Measurements from ENCODE around the gene MRI1.

MRI1 gene

GRCh38 chr19:13757805-13758772, 6.2 kb upstream of the MRI1 start:
- peak overlapping the region in 1 of 2 experiments; percentile 12 for H3K4me3 ChIP-seq (ENCODE audit: insufficient read depth in 1 of 2, low read depth in 1 of 2, low read length in 2 of 2)
- H2AK5ac ChIP-seq (ENCODE audit: low read length, severe bottlenecking) = no peak overlapping the region
- H3K9me3 ChIP-seq (ENCODE audit: control insufficient read depth, low read length) = no peaks in the 10 kb centered on the region
- no peak overlapping the region for H3K18ac ChIP-seq (ENCODE audit: low read depth in 1 of 2, low read length in 2 of 2)
- H3K36me3 ChIP-seq (ENCODE audit: control insufficient read depth in 1 of 2, insufficient read depth in 2 of 2, low read depth in 1 of 2, low read length in 2 of 2) = peaks cover 89 to 91% of the 10 kb centered on the region in 2 experiments
- no peak overlapping the region for H2AFZ ChIP-seq (ENCODE audit: low read depth, low read length)
- H2BK120ac ChIP-seq (ENCODE audit: low read depth, low read length) = no peak overlapping the region
- no peak overlapping the region for H3K9ac ChIP-seq (ENCODE audit: low read length)
- H2BK15ac ChIP-seq (ENCODE audit: low read depth, poor library complexity, severe bottlenecking) = no peak overlapping the region
- no peak overlapping the region for H3K14ac ChIP-seq (ENCODE audit: low read length in 2 of 2)
- H3K4me1 ChIP-seq (ENCODE audit: control insufficient read depth, insufficient read depth, low read depth, low read length) = no peaks in the 10 kb centered on the region
- H3K27ac ChIP-seq (ENCODE audit: low read length, poor library complexity, severe bottlenecking) = no peak overlapping the region
- no peaks in the 10 kb centered on the region for H3K27me3 ChIP-seq (ENCODE audit: control insufficient read depth in 1 of 2, insufficient read depth in 1 of 2, low read length in 2 of 2)
- H4K8ac ChIP-seq (ENCODE audit: low read length) = no peak overlapping the region
- 91% methylated on average over 15 of the region's 15 CpGs for WGBS
- peaks cover 20% of the 10 kb centered on the region for H3K79me1 ChIP-seq (replicated peaks; ENCODE audit: low read length, poor library complexity, severe bottlenecking)
- H2BK5ac ChIP-seq (ENCODE audit: low read depth, low read length, poor library complexity, severe bottlenecking) = no peak overlapping the region
- no peak overlapping the region for H3K4me2 ChIP-seq (ENCODE audit: low read length, poor library complexity, severe bottlenecking)
- no peak overlapping the region for H2BK12ac ChIP-seq (ENCODE audit: low read length in 2 of 2)
- DNase-seq = no peak
- no peak overlapping the region for H3K4ac ChIP-seq (ENCODE audit: low read depth in 1 of 2, low read length in 2 of 2)
- H3K23ac ChIP-seq (ENCODE audit: low read length in 2 of 2) = no peak overlapping the region
- H4K91ac ChIP-seq (ENCODE audit: low read length) = no peak overlapping the region

GRCh38 chr19:13758795-13759194, 5.5 kb upstream of the MRI1 start:
- Histone ChIP-seq H4K91ac (ENCODE audit: low read length) (peak overlapping the region; percentile 35), H3K79me1 (replicated peaks; ENCODE audit: low read length, poor library complexity, severe bottlenecking) (peaks cover 22% of the 10 kb centered on the region), H3K9ac (ENCODE audit: low read length) (no peak overlapping the region), H3K4me2 (ENCODE audit: low read length, poor library complexity, severe bottlenecking) (no peak overlapping the region), H2AFZ (ENCODE audit: low read depth, low read length) (no peak overlapping the region), H3K9me3 (ENCODE audit: control insufficient read depth, low read length) (no peaks in the 10 kb centered on the region), H3K36me3 (ENCODE audit: control insufficient read depth in 1 of 2, insufficient read depth in 2 of 2, low read depth in 1 of 2, low read length in 2 of 2) (peaks cover 88 to 93% of the 10 kb centered on the region in 2 experiments), H3K4ac (ENCODE audit: low read depth in 1 of 2, low read length in 2 of 2) (no peak overlapping the region), H2BK120ac (ENCODE audit: low read depth, low read length) (no peak overlapping the region), H3K27ac (ENCODE audit: low read length, poor library complexity, severe bottlenecking) (no peak overlapping the region), H2BK5ac (ENCODE audit: low read depth, low read length, poor library complexity, severe bottlenecking) (no peak overlapping the region), H3K14ac (ENCODE audit: low read length in 2 of 2) (no peak overlapping the region), H3K27me3 (ENCODE audit: control insufficient read depth in 1 of 2, insufficient read depth in 1 of 2, low read length in 2 of 2) (no peaks in the 10 kb centered on the region), H3K4me3 (ENCODE audit: insufficient read depth in 1 of 2, low read depth in 1 of 2, low read length in 2 of 2) (peak overlapping the region in 1 of 2 experiments; percentile 12), H3K23ac (ENCODE audit: low read length in 2 of 2) (no peak overlapping the region), H3K18ac (ENCODE audit: low read depth in 1 of 2, low read length in 2 of 2) (no peak overlapping the region), H2BK12ac (ENCODE audit: low read length in 2 of 2) (no peak overlapping the region), H2AK5ac (ENCODE audit: low read length, severe bottlenecking) (no peak overlapping the region), H2BK15ac (ENCODE audit: low read depth, poor library complexity, severe bottlenecking) (no peak overlapping the region), H4K8ac (ENCODE audit: low read length) (no peak overlapping the region), H3K4me1 (ENCODE audit: control insufficient read depth, insufficient read depth, low read depth, low read length) (no peaks in the 10 kb centered on the region)
- 97% methylated on average over 24 of the region's 24 CpGs for WGBS
- no peak for DNase-seq

- Histone ChIP-seq H4K8ac (ENCODE audit: low read length) (no peak overlapping the region), H3K4me1 (ENCODE audit: control insufficient read depth, insufficient read depth, low read depth, low read length) (peaks cover 12% of the 10 kb centered on the region), H3K9ac (ENCODE audit: low read length) (no peak overlapping the region), H2AK5ac (ENCODE audit: low read length, severe bottlenecking) (no peak overlapping the region), H3K4me3 (ENCODE audit: insufficient read depth in 1 of 2, low read depth in 1 of 2, low read length in 2 of 2) (no peak overlapping the region), H3K4me2 (ENCODE audit: low read length, poor library complexity, severe bottlenecking) (no peak overlapping the region), H2BK12ac (ENCODE audit: low read length in 2 of 2) (no peak overlapping the region), H3K9me3 (ENCODE audit: control insufficient read depth, low read length) (no peaks in the 10 kb centered on the region), H3K27ac (ENCODE audit: low read length, poor library complexity, severe bottlenecking) (no peak overlapping the region), H3K18ac (ENCODE audit: low read depth in 1 of 2, low read length in 2 of 2) (no peak overlapping the region), H3K23ac (ENCODE audit: low read length in 2 of 2) (no peak overlapping the region), H3K27me3 (ENCODE audit: control insufficient read depth in 1 of 2, insufficient read depth in 1 of 2, low read length in 2 of 2) (no peaks in the 10 kb centered on the region), H2AFZ (ENCODE audit: low read depth, low read length) (no peak overlapping the region), H2BK120ac (ENCODE audit: low read depth, low read length) (no peak overlapping the region), H3K4ac (ENCODE audit: low read depth in 1 of 2, low read length in 2 of 2) (no peak overlapping the region), H3K36me3 (ENCODE audit: control insufficient read depth in 1 of 2, insufficient read depth in 2 of 2, low read depth in 1 of 2, low read length in 2 of 2) (peaks cover 68 to 77% of the 10 kb centered on the region in 2 experiments), H2BK15ac (ENCODE audit: low read depth, poor library complexity, severe bottlenecking) (no peak overlapping the region), H3K79me1 (replicated peaks; ENCODE audit: low read length, poor library complexity, severe bottlenecking) (peaks cover 22% of the 10 kb centered on the region), H3K14ac (ENCODE audit: low read length in 2 of 2) (no peak overlapping the region), H4K91ac (ENCODE audit: low read length) (no peak overlapping the region), H2BK5ac (ENCODE audit: low read depth, low read length, poor library complexity, severe bottlenecking) (no peak overlapping the region)
- 100% methylated on average over 6 of the region's 8 CpGs for WGBS
- DNase-seq = no peak
Measured at GRCh38 chr19:13761423-13761822, 2.9 kb upstream of the MRI1 start.

- H3K14ac ChIP-seq (ENCODE audit: low read length in 2 of 2) = no peak overlapping the region
- H3K4me3 ChIP-seq (ENCODE audit: insufficient read depth in 1 of 2, low read depth in 1 of 2, low read length in 2 of 2) = no peak overlapping the region
- H3K4me1 ChIP-seq (ENCODE audit: control insufficient read depth, insufficient read depth, low read depth, low read length) = peaks cover 12% of the 10 kb centered on the region
- no peak overlapping the region for H2AK5ac ChIP-seq (ENCODE audit: low read length, severe bottlenecking)
- no peak overlapping the region for H4K8ac ChIP-seq (ENCODE audit: low read length)
- H3K18ac ChIP-seq (ENCODE audit: low read depth in 1 of 2, low read length in 2 of 2) = no peak overlapping the region
- H3K4ac ChIP-seq (ENCODE audit: low read depth in 1 of 2, low read length in 2 of 2) = no peak overlapping the region
- no peak overlapping the region for H2AFZ ChIP-seq (ENCODE audit: low read depth, low read length)
- H3K9me3 ChIP-seq (ENCODE audit: control insufficient read depth, low read length) = no peaks in the 10 kb centered on the region
- H3K27me3 ChIP-seq (ENCODE audit: control insufficient read depth in 1 of 2, insufficient read depth in 1 of 2, low read length in 2 of 2) = no peaks in the 10 kb centered on the region
- H4K91ac ChIP-seq (ENCODE audit: low read length) = no peak overlapping the region
- no peak overlapping the region for H2BK15ac ChIP-seq (ENCODE audit: low read depth, poor library complexity, severe bottlenecking)
- WGBS = 93% methylated on average over 42 of the region's 42 CpGs
- no peak overlapping the region for H3K27ac ChIP-seq (ENCODE audit: low read length, poor library complexity, severe bottlenecking)
- H2BK120ac ChIP-seq (ENCODE audit: low read depth, low read length) = no peak overlapping the region
- H3K9ac ChIP-seq (ENCODE audit: low read length) = no peak overlapping the region
- H2BK12ac ChIP-seq (ENCODE audit: low read length in 2 of 2) = no peak overlapping the region
- no peak overlapping the region for H3K4me2 ChIP-seq (ENCODE audit: low read length, poor library complexity, severe bottlenecking)
- no peak for DNase-seq
- H3K36me3 ChIP-seq (ENCODE audit: control insufficient read depth in 1 of 2, insufficient read depth in 2 of 2, low read depth in 1 of 2, low read length in 2 of 2) = peaks cover 59 to 69% of the 10 kb centered on the region in 2 experiments
- no peak overlapping the region for H3K23ac ChIP-seq (ENCODE audit: low read length in 2 of 2)
- H2BK5ac ChIP-seq (ENCODE audit: low read depth, low read length, poor library complexity, severe bottlenecking) = no peak overlapping the region
- H3K79me1 ChIP-seq (replicated peaks; ENCODE audit: low read length, poor library complexity, severe bottlenecking) = peaks cover 22% of the 10 kb centered on the region
Measured at GRCh38 chr19:13762635-13763235, 1.6 kb upstream of the MRI1 start.
